GM18526 (cell line): ENCODE data around the gene FZD8.

ENCODE experiments used
- POLR2A ChIP-seq: IDR thresholded peaks from 3 replicates; pipeline ENCODE4 v1.6.1; 2011; ENCODE audit not compliant: insufficient read length; ENCODE audit errors: extremely low read depth

Gene FZD8, protein sequence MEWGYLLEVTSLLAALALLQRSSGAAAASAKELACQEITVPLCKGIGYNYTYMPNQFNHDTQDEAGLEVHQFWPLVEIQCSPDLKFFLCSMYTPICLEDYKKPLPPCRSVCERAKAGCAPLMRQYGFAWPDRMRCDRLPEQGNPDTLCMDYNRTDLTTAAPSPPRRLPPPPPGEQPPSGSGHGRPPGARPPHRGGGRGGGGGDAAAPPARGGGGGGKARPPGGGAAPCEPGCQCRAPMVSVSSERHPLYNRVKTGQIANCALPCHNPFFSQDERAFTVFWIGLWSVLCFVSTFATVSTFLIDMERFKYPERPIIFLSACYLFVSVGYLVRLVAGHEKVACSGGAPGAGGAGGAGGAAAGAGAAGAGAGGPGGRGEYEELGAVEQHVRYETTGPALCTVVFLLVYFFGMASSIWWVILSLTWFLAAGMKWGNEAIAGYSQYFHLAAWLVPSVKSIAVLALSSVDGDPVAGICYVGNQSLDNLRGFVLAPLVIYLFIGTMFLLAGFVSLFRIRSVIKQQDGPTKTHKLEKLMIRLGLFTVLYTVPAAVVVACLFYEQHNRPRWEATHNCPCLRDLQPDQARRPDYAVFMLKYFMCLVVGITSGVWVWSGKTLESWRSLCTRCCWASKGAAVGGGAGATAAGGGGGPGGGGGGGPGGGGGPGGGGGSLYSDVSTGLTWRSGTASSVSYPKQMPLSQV

DNA sequence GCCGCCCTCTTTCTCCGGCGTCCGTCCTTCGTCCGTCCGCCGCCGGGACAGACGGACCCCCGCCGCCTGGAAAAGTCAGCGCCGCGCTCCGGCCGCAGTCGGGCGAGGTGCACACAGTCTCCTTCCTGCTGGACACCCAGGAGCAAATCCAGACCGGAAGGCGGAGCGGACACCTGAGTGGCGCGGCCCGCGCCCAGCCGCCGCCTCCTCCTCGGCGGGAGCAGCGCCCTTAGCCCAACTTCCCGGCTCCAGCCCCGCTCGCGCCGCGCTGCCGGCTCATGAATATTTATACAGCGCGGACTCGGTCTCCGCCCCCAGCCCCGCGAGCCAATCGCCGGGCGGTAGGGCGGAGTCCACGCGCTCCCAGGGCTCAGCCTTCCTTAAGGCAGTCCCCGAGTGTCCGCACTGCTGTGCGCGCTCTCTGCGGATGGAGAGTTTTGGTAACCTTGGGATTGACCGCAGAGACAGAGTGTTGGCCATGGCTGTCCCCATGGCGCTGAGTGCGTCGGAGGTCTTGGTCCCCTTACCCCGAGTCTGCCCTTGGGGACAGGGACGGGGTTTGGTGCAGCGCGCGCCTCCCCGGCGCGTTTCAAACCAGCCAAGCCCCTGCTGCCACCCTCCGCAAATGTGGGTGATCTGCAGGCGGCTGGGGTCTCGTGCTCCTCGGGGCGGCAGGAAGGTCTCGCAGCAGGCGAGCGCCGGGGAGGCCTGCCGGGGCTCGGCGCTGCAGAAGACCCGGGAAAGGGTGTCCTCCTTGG, at the start of gene FZD8:
FZD8 (minus strand) TSS at position 262 of the 758 bp plus-strand sequence. CDS start 867 bp downstream, outside the sequence.
- no peak for TF ChIP-seq POLR2A

DNA sequence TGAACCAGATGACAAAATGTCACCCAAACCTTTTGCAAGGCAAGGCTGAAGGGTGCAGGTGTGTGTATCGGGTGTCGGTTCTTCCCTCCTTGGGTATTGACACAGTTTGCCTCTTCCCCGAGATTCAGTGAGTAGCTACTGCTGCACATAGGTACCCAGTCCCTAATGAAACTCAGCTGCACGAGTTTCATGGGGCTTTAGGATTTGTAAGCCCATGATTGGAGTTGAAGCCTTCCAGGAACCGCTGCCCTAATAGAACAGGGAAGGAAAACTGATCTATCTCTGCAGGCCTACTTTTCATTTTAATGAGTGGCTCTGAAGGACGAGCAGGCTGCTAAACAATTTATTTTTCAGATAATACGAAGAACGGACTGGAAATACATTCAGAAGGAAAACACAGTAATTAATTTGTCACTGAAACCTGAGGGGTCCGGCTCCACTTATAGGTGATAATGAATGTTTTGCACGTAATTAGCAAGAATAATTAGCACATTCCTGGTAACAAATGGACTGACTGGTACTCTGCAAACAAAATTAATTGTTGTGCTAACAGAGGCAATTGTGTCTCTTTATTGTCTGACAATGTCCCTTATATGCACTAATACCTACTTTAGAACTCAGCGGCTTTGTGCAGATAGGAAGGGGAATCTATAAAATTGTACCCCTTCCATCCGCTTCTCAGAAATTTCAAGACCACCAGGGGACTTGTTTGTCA, 49.6 kb upstream of the FZD8 start:
- TF ChIP-seq POLR2A, result no peak

DNA sequence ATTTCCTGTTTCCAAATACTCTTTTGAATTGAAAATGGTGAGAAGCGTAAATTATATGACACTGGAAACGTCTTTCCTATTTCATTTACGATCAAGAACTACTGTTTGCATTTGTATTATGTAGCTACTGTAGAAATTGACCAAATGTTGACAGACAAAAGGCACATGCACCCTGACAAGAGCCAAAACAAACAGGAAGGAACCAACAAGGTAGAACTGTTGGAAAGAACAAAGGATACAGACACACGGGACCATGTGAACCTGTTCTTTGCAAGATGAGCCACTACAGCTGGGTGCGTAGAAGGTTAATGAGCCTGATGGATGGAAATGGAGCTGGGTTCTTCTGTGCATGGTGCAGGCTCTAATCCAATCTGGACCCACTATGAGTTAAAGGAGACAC, 48.4 kb upstream of the FZD8 start:
- TF ChIP-seq POLR2A, result no peak

DNA sequence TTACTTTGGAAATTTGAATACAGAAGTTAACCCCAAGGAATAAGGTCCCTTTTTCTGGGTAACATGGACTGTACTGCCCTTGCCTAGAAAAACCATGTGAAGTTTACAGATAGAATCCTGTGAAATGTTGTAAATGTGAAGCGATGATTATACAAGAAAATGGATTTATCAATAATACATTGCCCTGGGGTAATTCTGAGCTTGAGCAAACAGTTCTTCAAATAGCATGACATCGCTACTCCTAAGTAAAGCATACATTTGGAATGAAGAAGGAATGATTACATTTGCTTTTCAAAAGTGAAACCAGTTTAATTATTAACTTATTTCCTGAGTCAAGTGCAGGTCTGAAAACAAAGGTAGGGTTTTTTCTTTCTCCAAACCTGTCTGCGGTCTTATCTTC, 43.3 kb upstream of the FZD8 start:
- TF ChIP-seq POLR2A, result no peak

DNA sequence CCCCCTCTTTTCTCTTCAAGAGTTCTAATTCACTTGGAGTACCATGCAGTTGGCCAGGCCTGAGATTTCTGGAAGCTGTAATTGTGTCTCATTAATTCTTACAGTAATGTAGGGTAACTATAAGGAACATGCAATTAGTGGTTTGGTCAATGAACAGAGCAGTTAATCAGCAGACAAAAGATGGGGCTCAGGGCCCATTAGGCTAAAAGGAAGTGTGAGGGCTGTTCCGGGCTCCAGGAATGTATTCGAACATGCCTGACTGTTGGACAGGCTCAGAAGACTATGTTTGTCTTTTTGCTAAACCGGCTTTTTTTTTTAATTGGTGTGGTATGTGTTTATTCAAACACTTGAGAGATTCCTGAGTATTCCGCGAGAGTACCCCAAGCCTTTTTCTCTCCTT, 42.5 kb upstream of the FZD8 start:
- TF ChIP-seq POLR2A, result no peak

DNA sequence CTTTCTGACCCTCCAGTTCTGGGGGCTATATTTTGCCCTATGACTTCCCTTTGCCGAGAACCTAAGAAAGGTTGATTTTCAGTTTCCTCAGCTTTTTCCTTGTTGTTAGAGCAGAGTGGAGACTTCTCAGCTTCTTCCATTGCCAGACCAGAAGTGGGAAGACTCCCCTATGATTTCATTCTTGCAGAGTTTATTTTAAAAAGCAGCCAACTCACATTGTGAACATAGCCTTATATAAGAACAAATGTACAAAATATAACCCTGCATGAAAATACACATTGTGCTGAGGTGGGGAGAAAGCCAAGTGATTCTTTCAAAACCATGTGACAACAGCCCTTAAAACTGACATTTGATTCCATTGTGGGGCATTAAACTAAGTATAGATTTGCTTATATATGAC, 33.8 kb upstream of the FZD8 start:
- TF ChIP-seq POLR2A, result no peak

DNA sequence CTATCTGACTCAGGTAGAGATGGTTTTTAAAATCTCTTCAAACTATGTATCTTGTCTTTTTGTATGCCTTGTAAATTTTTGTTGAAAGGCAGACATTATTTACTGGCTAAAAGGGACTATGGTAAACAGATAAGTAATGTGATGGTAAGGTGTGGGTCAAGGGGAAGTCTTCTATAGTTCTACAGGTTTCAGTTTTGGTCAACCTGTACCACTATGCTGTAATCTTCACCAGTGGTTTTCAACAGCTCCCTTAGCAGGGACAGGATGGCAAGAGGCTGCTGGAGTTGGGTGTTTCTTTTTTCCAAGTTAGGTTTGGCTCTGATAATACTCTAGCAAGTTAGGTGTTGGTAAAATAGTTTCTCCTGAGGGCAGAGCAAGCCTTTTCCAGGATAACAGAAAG, 32.7 kb upstream of the FZD8 start:
- TF ChIP-seq POLR2A, result no peak

DNA sequence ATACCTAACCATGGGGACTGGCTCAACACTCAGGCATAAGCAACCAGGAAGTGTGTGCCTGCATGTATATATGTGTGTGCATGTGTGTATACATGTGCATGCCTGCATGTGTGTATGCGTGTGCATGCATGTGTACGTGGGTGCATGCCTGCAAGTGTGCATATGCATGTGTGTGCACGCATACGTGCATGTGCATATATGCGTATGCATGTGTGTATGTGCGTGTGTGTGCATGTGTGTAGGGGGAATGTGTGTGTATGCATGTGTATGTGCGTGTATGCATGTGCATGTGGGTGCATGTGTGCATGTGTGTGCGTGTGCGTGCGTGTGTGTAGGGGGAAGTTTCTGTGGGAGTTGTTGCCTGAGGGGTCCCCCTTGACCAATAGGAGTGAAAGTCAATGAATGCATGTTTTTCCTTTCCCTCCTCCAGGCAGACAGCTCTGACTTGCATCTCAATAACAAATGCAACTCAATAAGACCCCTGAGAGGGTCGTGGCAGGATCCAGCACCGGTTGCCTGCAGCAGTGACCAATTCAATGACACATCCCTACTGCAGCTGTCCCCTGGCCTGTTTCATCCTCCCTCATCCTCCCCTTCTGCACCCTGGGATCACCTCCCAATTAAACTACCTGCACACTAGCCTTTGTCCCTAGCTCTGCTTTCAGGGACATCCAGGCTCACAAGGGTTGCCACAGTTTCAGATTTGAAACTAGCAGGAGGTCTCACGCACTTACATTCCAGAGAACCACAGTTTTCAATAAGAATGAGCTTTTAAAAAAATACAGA, 27.0 kb upstream of the FZD8 start:
- no peak for TF ChIP-seq POLR2A

DNA sequence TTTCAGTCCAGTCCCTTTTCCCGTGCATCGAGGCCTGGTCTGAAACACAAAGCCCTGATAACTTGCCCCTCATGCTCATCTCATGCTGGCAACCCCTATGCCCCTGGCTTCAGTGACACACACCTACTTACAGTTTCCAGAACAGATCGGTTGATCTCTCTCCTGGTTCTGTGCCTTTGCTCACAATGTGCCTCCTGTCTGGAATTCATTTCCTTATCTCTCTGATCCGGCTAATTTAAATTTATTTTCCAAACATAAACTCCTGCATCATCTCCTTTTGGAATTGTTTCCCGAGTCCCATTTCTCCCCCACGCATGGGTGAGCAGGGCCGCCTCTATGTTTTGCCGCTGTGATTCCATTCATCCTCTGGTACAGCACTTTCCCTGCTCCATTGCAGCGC, 25.9 kb upstream of the FZD8 start:
- no peak for TF ChIP-seq POLR2A

DNA sequence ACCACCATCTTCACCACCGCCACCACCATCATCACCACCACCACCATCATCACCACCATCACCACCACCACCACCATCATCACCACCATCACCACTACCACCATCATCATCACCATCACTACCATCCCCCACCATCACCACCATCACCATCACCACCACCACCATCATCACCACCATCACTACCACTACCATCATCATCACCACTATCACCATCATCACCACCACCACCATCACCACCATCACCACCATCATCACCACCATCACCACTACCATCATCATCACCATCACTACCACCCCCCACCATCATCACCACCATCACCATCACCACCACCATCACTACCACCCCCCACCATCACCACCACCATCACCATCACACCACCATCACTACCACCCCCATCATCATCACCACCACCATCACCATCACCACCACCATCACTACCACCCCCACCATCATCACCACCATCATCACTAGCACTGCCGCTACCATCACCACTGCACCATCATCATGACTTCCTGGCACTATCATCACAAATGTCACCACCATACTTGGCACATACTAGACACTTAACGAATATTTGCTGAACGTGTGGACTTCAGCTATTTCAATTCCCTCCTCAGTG, 25.3 kb upstream of the FZD8 start:
- no peak for TF ChIP-seq POLR2A

DNA sequence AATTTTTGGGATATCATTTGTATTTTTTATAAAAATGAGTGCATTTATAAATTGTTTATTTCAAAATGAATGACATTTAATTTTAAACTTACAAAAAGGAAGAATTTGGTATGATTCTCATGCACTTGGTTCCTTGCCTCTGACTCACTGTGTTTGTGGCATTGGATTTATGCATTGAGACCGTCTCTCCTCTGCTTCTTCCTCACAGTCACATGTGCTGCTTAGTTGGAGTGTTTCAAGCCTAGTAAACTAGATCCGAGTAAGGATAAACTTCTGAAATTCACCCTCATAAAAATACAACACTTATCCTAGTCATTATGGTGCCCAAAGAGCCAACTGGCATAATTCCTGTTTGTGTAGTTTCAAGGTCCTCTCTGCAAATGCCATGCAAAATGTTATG, 19.1 kb upstream of the FZD8 start:
- no peak for TF ChIP-seq POLR2A

DNA sequence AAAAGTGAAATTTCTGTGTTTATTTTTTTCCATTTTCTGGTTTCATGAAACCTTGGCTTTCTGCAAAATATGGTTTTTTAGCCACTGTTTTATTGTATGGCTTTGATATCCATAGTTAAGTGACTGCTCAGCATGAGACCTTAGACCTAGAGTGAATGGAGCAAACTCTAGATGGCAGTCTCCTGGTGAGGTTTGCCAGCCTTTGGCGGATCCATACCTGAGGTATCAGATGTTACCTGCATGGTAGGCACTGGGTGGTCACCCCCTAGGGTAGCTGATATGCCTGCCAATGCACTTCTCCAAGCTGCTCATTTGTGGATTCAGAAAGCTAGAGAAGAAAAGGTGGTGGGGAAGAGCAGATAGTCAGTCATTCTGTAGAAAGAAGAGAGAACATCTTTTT, 17.4 kb upstream of the FZD8 start:
- TF ChIP-seq POLR2A, result no peak

DNA sequence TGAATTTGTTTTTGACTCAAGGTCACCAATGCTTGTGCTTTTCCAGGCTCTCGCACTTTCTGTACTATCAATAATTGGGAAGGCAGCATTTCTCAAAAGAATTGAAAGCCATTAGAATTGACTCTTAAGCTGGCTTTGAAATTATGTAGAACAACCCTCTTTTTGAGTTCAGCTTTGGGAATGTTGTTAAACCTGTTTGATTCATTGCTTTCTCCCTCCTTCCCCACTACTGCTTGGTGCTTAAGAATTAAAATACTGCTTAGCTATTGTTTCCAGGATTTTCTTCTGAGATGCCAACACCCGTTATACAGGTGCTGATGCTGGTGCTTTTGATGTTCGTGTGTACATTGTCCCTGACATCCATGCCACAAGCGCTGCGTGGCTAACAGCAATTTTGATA, 15.5 kb upstream of the FZD8 start:
- no peak for TF ChIP-seq POLR2A

DNA sequence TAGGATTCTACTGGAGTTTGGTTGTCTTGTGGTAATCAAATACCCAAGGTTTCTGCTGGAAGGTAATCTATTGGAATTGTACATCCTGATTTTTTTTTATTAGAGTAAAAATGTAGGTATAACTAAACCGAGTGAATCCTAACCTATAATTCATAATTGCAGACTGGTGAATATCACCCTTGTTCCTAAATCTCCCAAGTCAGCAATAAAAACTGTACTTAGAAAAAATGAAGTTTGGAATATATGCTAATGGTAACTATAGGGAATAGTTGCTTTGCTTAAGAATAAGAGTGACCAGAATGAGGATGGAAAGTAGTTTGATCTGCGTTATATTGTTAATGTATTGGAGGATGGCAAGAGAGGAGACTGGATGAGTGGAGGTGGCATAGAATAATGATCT, 10.7 kb upstream of the FZD8 start:
- no peak for TF ChIP-seq POLR2A
